HCT116 (cell line): Measurements from ENCODE around the gene TCERG1L.

Source experiments
- EZH2 ChIP-seq: fragments of 200-600 bp; sonication (generic); IDR thresholded peaks from 2 replicates; pipeline ENCODE4 v1.6.1; 2017; ENCODE audit warnings: antibody characterized with exemption, mixed run types
- POLR2AphosphoS5 ChIP-seq: IDR thresholded peaks from 2 replicates; pipeline ENCODE4 v1.6.1; 2011; ENCODE audit warnings: mild to moderate bottlenecking, low read depth, low read length, moderate library complexity
- TF ChIP-seq, protein P1 (sequence below): IDR thresholded peaks from 2 replicates; pipeline ENCODE4 v1.6.1; 2012
- TF ChIP-seq, protein P2 (sequence below): IDR thresholded peaks from 2 replicates; pipeline ENCODE4 v1.6.1; 2012; ENCODE audit warnings: low read depth
- TF ChIP-seq, protein P3 (sequence below), 3 experiments: fragments of 200-600 bp in 1 of 3; sonication (generic) in 1 of 3; IDR thresholded peaks in 2 of 3; conservative IDR thresholded peaks in 1 of 3; 2 replicates each; pipeline ENCODE4 v1.5.1; 2012 to 2017; ENCODE audit warnings: low read depth in 2 of 3, low read length in 2 of 3, antibody characterized with exemption in 1 of 3, borderline replicate concordance in 1 of 3, control low read depth in 1 of 3, mild to moderate bottlenecking in 1 of 3, mixed read lengths in 1 of 3, mixed run types in 1 of 3, moderate library complexity in 1 of 3; ENCODE audit not compliant: insufficient read depth in 1 of 3

DNA sequence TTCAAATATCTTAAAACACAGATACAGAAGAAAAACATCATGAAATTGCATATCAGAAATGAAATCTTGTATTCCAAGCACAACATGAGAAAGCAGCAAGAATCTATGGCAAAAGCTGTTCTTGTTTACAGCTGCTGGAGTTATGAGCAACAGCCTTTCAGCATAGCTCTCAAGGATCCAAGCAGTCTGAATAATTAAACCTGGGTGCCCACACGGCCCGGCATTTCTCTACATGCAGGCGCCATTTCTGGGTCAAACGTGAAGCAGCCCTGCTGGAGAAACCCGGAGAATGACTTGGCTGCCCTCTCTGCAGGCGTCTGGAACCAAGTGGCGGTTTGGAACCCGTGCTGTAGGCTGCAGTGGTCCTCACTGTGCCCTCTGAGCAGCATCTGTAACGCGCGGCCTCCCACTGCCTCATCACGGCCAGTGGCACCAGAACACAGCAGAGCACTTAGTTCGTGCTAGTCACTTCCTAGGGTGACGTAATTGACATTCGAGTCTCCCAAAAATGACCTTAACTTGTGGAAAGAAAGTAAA, 213.0 kb downstream of the TCERG1L start:
- TF ChIP-seq, protein P1, sequence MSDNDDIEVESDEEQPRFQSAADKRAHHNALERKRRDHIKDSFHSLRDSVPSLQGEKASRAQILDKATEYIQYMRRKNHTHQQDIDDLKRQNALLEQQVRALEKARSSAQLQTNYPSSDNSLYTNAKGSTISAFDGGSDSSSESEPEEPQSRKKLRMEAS = no peak
- TF ChIP-seq POLR2AphosphoS5 (no peak), EZH2 (no peak)
- TF ChIP-seq, protein P2, sequence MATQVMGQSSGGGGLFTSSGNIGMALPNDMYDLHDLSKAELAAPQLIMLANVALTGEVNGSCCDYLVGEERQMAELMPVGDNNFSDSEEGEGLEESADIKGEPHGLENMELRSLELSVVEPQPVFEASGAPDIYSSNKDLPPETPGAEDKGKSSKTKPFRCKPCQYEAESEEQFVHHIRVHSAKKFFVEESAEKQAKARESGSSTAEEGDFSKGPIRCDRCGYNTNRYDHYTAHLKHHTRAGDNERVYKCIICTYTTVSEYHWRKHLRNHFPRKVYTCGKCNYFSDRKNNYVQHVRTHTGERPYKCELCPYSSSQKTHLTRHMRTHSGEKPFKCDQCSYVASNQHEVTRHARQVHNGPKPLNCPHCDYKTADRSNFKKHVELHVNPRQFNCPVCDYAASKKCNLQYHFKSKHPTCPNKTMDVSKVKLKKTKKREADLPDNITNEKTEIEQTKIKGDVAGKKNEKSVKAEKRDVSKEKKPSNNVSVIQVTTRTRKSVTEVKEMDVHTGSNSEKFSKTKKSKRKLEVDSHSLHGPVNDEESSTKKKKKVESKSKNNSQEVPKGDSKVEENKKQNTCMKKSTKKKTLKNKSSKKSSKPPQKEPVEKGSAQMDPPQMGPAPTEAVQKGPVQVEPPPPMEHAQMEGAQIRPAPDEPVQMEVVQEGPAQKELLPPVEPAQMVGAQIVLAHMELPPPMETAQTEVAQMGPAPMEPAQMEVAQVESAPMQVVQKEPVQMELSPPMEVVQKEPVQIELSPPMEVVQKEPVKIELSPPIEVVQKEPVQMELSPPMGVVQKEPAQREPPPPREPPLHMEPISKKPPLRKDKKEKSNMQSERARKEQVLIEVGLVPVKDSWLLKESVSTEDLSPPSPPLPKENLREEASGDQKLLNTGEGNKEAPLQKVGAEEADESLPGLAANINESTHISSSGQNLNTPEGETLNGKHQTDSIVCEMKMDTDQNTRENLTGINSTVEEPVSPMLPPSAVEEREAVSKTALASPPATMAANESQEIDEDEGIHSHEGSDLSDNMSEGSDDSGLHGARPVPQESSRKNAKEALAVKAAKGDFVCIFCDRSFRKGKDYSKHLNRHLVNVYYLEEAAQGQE = no peak
- TF ChIP-seq, protein P3, sequence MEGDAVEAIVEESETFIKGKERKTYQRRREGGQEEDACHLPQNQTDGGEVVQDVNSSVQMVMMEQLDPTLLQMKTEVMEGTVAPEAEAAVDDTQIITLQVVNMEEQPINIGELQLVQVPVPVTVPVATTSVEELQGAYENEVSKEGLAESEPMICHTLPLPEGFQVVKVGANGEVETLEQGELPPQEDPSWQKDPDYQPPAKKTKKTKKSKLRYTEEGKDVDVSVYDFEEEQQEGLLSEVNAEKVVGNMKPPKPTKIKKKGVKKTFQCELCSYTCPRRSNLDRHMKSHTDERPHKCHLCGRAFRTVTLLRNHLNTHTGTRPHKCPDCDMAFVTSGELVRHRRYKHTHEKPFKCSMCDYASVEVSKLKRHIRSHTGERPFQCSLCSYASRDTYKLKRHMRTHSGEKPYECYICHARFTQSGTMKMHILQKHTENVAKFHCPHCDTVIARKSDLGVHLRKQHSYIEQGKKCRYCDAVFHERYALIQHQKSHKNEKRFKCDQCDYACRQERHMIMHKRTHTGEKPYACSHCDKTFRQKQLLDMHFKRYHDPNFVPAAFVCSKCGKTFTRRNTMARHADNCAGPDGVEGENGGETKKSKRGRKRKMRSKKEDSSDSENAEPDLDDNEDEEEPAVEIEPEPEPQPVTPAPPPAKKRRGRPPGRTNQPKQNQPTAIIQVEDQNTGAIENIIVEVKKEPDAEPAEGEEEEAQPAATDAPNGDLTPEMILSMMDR (IDR thresholded peaks at IDR 0.05 in 2 of 3, conservative IDR thresholded peaks at IDR 0.05 in 1 of 3; ENCODE audit: borderline replicate concordance in 1 of 3, insufficient read depth in 1 of 3, low read depth in 2 of 3, low read length in 2 of 3) = no peak
